Ishikawa (cell line): ENCODE measurements around the gene ASIC3.

Source experiments
- CEBPB ChIP-seq: IDR thresholded peaks from 2 replicates; pipeline ENCODE4 v1.6.1; 2012
- FOXM1 ChIP-seq: IDR thresholded peaks from 2 replicates; pipeline ENCODE4 v1.6.1; 2012; ENCODE audit warnings: low read depth, borderline replicate concordance
- MAX ChIP-seq: IDR thresholded peaks from 2 replicates; pipeline ENCODE4 v1.6.1; 2012
- YY1 ChIP-seq: IDR thresholded peaks from 2 replicates; pipeline ENCODE4 v1.6.1; 2012; ENCODE audit warnings: low read depth

DNA sequence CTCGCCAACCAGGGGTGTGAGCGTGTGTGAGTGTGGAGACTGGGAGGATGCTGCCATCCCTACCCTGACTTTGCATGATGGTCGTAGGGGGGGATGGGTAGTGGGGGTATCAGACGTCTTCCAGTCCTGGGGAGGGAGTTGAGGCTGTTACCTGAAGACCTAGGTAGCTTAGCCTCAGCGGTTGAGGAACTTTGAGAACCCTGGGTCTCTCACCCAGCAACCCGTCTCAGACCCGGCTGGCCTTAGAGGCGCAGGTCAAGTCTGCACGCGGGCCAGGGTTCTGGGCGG lies 13.7 kb downstream of the ASIC3 start:
- TF ChIP-seq CEBPB (no peak), FOXM1 (no peak), MAX (no peak), YY1 (no peak)
